GM10266 (cell line): ENCODE measurements around the gene FGFR4.

Experiments
- DNase-seq: peaks from one replicate; pipeline ENCODE4 v3.0.0; 2012; ENCODE audit errors: extremely low spot score
- TF ChIP-seq, protein P1 (sequence below): IDR thresholded peaks from 2 replicates; pipeline ENCODE4 v1.5.1; 2012; ENCODE audit warnings: mild to moderate bottlenecking, low read depth; ENCODE audit not compliant: control insufficient read depth, insufficient read depth; ENCODE audit errors: missing control alignments

The FGFR4 gene

DNA sequence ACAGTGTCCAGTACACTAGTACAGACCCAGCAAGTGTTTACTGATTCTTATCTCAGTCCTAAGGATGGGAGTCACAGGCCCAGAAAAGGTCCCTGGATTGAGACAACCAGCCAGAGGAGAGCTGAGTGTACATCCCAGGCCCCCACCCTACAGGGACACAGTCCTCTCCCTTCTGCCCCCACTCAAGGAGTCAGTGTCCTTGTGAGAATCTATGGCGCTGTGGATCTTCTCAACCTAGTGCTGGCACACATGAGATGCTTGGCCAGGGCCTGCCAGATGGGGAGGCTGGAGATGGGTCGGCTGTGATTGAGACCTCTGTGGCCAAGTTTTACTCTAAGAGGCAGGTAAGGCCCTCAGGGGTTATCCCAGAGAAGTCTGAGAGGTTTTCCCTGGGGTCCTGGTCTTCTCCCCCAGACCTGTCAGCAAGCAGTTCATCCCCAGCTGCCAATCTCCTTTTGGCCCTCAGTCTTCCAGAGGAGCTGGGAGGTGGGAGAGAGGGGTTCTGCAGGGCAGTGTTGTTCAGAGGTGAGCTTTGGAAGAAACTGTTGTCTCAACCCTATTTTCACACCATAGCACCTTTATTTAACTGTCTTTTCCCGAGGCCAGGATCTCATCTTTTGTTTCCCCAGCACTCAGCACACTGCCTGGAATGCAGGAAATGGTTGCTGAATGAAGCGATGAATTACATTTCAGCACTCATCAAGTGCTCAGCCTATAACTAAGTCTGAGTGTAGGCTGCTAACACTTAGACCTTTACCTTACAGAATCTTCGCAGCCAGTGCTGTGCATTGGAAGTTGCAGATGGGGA is 43.7 kb downstream of the FGFR4 start:
- TF ChIP-seq, protein P1, sequence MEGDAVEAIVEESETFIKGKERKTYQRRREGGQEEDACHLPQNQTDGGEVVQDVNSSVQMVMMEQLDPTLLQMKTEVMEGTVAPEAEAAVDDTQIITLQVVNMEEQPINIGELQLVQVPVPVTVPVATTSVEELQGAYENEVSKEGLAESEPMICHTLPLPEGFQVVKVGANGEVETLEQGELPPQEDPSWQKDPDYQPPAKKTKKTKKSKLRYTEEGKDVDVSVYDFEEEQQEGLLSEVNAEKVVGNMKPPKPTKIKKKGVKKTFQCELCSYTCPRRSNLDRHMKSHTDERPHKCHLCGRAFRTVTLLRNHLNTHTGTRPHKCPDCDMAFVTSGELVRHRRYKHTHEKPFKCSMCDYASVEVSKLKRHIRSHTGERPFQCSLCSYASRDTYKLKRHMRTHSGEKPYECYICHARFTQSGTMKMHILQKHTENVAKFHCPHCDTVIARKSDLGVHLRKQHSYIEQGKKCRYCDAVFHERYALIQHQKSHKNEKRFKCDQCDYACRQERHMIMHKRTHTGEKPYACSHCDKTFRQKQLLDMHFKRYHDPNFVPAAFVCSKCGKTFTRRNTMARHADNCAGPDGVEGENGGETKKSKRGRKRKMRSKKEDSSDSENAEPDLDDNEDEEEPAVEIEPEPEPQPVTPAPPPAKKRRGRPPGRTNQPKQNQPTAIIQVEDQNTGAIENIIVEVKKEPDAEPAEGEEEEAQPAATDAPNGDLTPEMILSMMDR, result no peak
- no peak for DNase-seq

DNA sequence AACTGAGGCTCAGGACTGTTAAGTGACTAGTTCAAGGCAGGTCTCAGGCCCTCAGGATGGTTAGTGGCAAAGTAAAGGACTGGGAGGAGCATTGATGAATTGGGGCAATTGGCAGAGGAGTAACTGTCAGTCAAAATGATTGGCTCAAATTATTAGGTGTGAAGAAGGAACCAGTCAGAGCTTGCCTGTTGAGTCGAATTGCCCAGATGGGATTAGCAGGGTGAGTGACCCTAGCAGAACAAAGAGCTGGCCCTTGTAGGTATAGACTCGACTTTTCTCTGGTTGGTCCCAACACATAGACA is 44.3 kb downstream of the FGFR4 start:
- TF ChIP-seq, protein P1, result no peak
- DNase-seq, result no peak

DNA sequence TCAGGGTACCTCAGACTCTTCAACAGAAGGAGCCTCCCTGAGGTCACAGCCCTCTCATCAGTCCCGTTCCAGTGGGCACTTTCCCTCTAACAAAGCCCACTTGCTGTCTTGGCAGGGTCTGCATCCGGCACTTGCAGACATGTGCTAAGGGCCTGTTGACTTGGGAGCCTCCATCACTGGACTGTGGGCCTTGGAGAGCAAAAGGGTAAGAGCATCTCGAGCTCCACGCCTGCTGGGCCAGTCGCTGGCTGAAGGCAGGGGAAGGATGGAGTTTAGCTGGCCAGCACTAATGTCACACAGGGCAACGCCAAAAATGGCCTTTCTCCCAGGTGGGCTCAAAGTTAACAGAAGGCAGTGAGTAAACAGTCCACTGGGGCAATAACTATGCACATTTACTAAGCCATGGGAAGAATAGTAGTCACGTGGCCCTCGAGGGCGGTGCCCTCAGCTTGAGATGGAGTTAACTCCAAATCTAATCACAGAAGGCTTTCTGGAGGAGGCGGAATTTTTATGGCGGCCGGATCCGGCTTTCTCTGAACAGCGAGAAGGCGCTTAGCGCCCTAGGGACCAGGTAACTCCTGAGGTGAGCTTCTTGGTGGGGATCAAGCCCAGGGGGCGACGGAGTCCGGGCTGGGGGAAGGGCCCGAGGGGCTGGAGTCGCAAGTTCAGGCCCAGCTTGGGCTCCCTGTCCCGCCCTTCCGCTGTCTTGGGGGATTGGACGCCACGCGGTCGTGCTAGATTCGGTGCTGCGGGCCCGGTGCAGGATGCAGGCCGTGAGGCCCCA is 44.8 kb downstream of the FGFR4 start:
- TF ChIP-seq, protein P1, result no peak
- no peak for DNase-seq

DNA sequence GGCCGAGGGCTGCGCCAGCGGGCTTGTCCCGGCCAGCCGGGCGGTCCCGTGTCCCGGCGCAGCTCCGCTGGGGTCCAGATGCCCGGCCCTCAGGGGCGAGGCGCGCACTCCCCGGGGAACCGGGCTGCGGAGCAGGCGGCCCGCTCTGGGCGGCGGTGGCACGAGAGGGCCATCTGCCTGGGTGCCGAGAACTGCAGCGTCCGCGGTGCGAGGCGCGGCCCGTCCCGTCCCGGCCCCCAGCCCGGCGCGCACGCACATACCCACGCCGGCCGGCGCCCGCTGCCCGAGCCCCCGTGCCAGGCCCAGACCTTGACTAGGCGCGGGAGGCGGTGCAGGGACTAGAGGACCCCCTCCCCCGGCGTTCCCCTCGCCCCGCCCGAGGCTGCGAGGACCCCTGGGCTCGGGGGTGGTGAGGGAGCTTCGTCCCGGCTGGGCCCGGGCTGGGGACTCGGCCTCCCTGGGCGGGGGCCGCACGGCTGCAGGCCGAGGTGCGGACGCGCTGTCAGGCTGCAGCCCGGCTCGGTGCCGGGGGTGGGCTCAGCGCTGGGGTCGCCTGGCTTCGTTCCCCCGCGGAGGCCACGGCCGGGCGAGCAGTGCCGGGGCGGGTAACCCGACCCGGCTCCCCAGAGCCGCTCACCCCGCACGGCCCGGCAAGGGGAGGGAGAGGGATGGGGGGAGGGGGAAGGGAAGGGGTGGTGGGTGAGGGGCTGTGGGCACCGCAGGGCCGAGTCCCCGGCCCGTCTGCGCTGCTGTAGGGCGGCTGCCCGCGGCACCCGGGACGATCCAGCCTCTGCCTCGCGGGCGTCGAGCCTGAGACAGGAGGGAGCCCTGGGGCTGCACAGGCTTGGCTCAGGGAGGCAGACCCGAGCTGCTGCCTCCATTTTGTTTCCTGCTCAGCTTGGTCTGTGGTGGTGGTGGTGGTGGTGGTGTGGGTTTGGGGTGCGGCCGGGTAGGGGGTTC is 45.7 kb downstream of the FGFR4 start:
- TF ChIP-seq, protein P1, result no peak
- DNase-seq, result peak; percentile 74

DNA sequence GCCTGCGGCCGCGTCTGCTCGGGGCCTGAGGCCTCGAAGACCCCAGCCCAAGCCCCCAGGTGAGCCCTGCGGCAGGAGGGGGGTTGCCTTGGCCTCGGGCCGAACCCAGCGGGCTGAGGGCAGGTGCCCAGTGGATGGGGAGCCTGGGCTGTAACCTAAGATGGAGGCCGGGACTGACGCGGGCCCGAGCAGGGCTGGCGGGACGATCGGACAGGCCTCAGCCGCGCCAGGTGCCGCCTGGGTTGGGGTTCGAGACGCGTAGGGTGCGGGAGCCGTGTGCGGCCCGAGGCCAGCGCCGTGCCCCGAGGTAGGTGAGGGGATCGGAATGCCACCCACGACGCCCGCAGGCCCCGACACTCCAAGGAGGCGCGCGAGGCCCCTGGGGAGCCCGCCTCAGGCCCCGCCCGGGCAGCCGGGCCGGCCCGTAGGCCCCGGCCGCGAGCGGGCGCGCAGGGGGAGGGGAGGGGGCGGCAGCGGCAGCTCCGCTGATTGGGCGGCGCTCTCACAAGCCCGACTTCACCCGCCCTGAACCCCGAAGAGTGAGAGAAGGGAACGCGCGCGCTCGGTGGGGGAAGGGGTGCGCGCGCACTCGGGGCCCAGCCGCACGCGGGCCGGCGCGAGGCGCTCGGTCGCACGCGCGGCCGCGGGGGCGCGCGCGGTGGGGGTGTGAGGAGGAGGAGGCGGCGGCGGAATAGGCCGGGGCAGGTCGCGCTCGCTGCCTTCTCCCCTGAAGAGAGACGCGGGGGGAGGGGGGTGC is 46.6 kb downstream of the FGFR4 start, which contains the start of gene NSD1:
Gene NSD1 (plus strand): TSS at position 678 of the 757 bp plus-strand sequence. CDS start 1,331 bp downstream, outside the sequence.
- DNase-seq, result peak; percentile 98

More for the DNA sequence above, 46.6 kb downstream of the FGFR4 start, which contains the start of gene NSD1:
- TF ChIP-seq, protein P1, result no peak
